NCI-H345 treated with DMSO at 0.1 percent for 48 hours (cell line): ENCODE results near the gene POLR2C.

Experiments used
- DNase-seq: peaks from one replicate; lab custom pipeline; 2025; ENCODE audit not compliant: unreplicated experiment; lab: John Stamatoyannopoulos, UW

Gene POLR2C

GRCh38 chr16:57517397-57518367 lies 55.2 kb downstream of the POLR2C start:
- no peak for DNase-seq

- no peak for DNase-seq
Observed at GRCh38 chr16:57518520-57518919, 56.0 kb downstream of the POLR2C start.

- no peak for DNase-seq
Observed at GRCh38 chr16:57518922-57519321, 56.4 kb downstream of the POLR2C start.

DNA sequence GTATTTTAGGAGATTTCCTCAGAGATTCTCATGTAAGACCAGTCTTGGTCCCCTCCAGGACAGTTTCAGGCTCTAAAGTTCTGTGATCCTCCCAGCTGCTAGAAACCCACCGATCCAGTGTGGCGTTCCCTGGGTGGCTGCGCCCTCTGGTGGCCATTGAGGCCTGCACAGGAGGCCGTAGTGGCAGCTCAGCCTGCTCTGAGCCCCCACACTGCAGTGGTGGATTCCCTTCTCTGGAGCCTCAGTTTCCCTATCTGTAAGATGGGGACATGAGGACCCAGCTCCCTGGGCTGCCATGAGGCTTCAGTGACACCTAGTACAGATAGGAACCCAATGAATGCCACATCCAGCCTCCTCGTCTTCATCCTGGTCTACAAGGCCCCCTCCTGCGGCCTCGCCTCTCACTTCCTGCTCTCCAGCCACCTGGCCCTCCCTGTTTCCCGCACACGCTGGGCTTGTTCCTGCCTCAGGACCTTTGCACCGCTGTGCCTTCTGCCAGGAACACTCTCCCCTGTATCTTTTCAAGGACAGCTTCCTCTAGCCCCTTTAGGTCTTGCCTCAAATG lies 57.4 kb downstream of the POLR2C start:
- DNase-seq = no peak
